ENCODE data around the gene IL19. TPM values are rescaled to one million over a fixed set of nuclear protein-coding genes. Genes with fewer than 3 reads are reported as not detected.

The IL19 gene
- total and polyA plus RNA-seq, 4 donors = not detected

- H3K27me3 ChIP-seq (ENCODE audit: control insufficient read depth in 4 of 4, insufficient read depth in 4 of 4, low read length in 3 of 4) = no peaks in the 10 kb centered on the region
- H3K36me3 ChIP-seq (ENCODE audit: control insufficient read depth in 4 of 4, insufficient read depth in 3 of 4, low read depth in 1 of 4, low read length in 3 of 4) = no peaks in the 10 kb centered on the region
- TF ChIP-seq ZBTB33 (IDR thresholded peaks at IDR 0.05) (no peak), FOXA2 (IDR thresholded peaks at IDR 0.05) (no peak), ATF3 (IDR thresholded peaks at IDR 0.05) (no peak), YY1 (IDR thresholded peaks at IDR 0.05) (no peak), NR2F2 (IDR thresholded peaks at IDR 0.05) (no peak), RAD21 (IDR thresholded peaks at IDR 0.05) (no peak), CTCF (IDR thresholded peaks at IDR 0.05; ENCODE audit: low read depth, low read length, missing input control) (no peak), FOXA1 (IDR thresholded peaks at IDR 0.05) (no peak), TAF1 (conservative IDR thresholded peaks at IDR 0.05) (no peak), SP1 (IDR thresholded peaks at IDR 0.05) (no peak), MAX (IDR thresholded peaks at IDR 0.05) (no peak), REST (IDR thresholded peaks at IDR 0.05) (no peak), RXRA (IDR thresholded peaks at IDR 0.05) (no peak)
- no peaks in the 10 kb centered on the region for H3K9me3 ChIP-seq (ENCODE audit: control insufficient read depth in 4 of 4, low read length in 3 of 4)
- no peak overlapping the region for H3K27ac ChIP-seq (ENCODE audit: low read depth in 1 of 2, low read length in 2 of 2)
- no peak overlapping the region for H3K9ac ChIP-seq (ENCODE audit: low read depth in 1 of 2, low read length in 2 of 2)
- DNase-seq (ENCODE audit: low spot score) = no peak
- H3K4me3 ChIP-seq (ENCODE audit: low read depth in 1 of 3, low read length in 3 of 3) = no peak overlapping the region
- 71% methylated on average over 2 of the region's 2 CpGs for WGBS
- no peaks in the 10 kb centered on the region for H3K4me1 ChIP-seq (ENCODE audit: control insufficient read depth in 4 of 4, insufficient read depth in 4 of 4, low read length in 3 of 4)
Measured at GRCh38 chr1:206836111-206836510, 65.5 kb downstream of the IL19 start.

- Histone ChIP-seq H3K4me3 (ENCODE audit: low read depth in 1 of 3, low read length in 3 of 3) (no peak overlapping the region), H3K4me1 (ENCODE audit: control insufficient read depth in 4 of 4, insufficient read depth in 4 of 4, low read length in 3 of 4) (peaks cover 0 to 4% (median 0%) of the 10 kb centered on the region in 4 donors), H3K27me3 (ENCODE audit: control insufficient read depth in 4 of 4, insufficient read depth in 4 of 4, low read length in 3 of 4) (no peaks in the 10 kb centered on the region), H3K27ac (ENCODE audit: low read depth in 1 of 2, low read length in 2 of 2) (no peak overlapping the region), H3K9ac (ENCODE audit: low read depth in 1 of 2, low read length in 2 of 2) (no peak overlapping the region), H3K9me3 (ENCODE audit: control insufficient read depth in 4 of 4, low read length in 3 of 4) (no peaks in the 10 kb centered on the region), H3K36me3 (ENCODE audit: control insufficient read depth in 4 of 4, insufficient read depth in 3 of 4, low read depth in 1 of 4, low read length in 3 of 4) (no peaks in the 10 kb centered on the region)
- DNase-seq (ENCODE audit: low spot score) = no peak
- WGBS = 88% methylated on average over 4 of the region's 4 CpGs
- no peak for TF ChIP-seq JUND (IDR thresholded peaks at IDR 0.05)
Measured at GRCh38 chr1:206839006-206839560, 68.5 kb downstream of the IL19 start.

Measured in liver (tissue), 9 donors.